ENCODE data around the gene YIF1A.

Gene YIF1A

GRCh38 chr11:66334605-66335442, 45.9 kb upstream of the YIF1A start:
- CTCF ChIA-PET, result interaction anchor here (0.6 to 3.4 kb wide), 7 partner anchors 8 to 54 kb away, joined by 3 to 22 read pairs (median 5); no protein-coding TSS in a partner anchor
- POLR2A ChIA-PET (ENCODE audit: low non-redundant PET), result interaction anchor here (0.6 to 1.4 kb wide), 5 partner anchors 8 to 13 kb away, joined by 3 to 8 read pairs (median 4); partner anchors contain the start of gene BRMS1
- no peak for TF ChIP-seq CTCF (conservative IDR thresholded peaks at IDR 0.05; ENCODE audit: low read depth)
- H3K27ac ChIP-seq, result peak overlapping the region; percentile 100
- DNase-seq (ENCODE audit: low spot score), result no peak

GRCh38 chr11:66333896-66334604, 45.1 kb upstream of the YIF1A start:
- CTCF ChIA-PET, result interaction anchor here (0.6 to 3.4 kb wide), 4 partner anchors 10 to 55 kb away, joined by 3 to 22 read pairs (median 6); no protein-coding TSS in a partner anchor
- no peak for TF ChIP-seq CTCF (conservative IDR thresholded peaks at IDR 0.05; ENCODE audit: low read depth)
- H3K27ac ChIP-seq, result peak overlapping the region; percentile 100
- POLR2A ChIA-PET (ENCODE audit: low non-redundant PET), result interaction anchor here (0.6 kb wide), 1 partner anchor 11 kb away, joined by 4 read pairs; no protein-coding TSS in a partner anchor
- DNase-seq (ENCODE audit: low spot score), result no peak

GRCh38 chr11:66333220-66333877, 44.4 kb upstream of the YIF1A start:
- peak overlapping the region; percentile 100 for H3K27ac ChIP-seq
- CTCF ChIA-PET, result interaction anchor here (3.4 kb wide), 1 partner anchor 21 kb away, joined by 22 read pairs; no protein-coding TSS in a partner anchor
- POLR2A ChIA-PET (ENCODE audit: low non-redundant PET), result interaction anchor here (1.3 kb wide), 1 partner anchor 11 kb away, joined by 3 read pairs; the partner anchor contains the start of gene BRMS1
- no peak for DNase-seq (ENCODE audit: low spot score)
- no peak for TF ChIP-seq CTCF (conservative IDR thresholded peaks at IDR 0.05; ENCODE audit: low read depth)

- peak overlapping the region; percentile 100 for H3K27ac ChIP-seq
- CTCF ChIA-PET, result no interaction called here
- DNase-seq (ENCODE audit: low spot score), result no peak
- POLR2A ChIA-PET (ENCODE audit: low non-redundant PET), result interaction anchor here (1.3 kb wide), 1 partner anchor 12 kb away, joined by 3 read pairs; the partner anchor contains the start of gene BRMS1
- no peak for TF ChIP-seq CTCF (conservative IDR thresholded peaks at IDR 0.05; ENCODE audit: low read depth)
These were observed 43.7 kb upstream of the YIF1A start for GRCh38 chr11:66332371-66333219.

- peak overlapping the region; percentile 100 for H3K27ac ChIP-seq
- CTCF ChIA-PET, result no interaction called here
- no peak for TF ChIP-seq CTCF (conservative IDR thresholded peaks at IDR 0.05; ENCODE audit: low read depth)
- no peak for DNase-seq (ENCODE audit: low spot score)
- POLR2A ChIA-PET (ENCODE audit: low non-redundant PET), result interaction anchor here (1.3 kb wide), 1 partner anchor 13 kb away, joined by 3 read pairs; the partner anchor contains the start of gene BRMS1
These were observed 42.8 kb upstream of the YIF1A start for GRCh38 chr11:66331542-66332370.

All from RWPE1 (cell line).